NCI-H510A (cell line): ENCODE data around the gene PROM2.
"Not testable (repeated sequence)": the region's sequence is repeated elsewhere in the genome, so short reads cannot be mapped to it uniquely, and the experiment has no call there.

Source experiments
- DNase-seq: peaks from one replicate; lab custom pipeline; 2025; lab: John Stamatoyannopoulos, UW

The PROM2 gene, protein sequence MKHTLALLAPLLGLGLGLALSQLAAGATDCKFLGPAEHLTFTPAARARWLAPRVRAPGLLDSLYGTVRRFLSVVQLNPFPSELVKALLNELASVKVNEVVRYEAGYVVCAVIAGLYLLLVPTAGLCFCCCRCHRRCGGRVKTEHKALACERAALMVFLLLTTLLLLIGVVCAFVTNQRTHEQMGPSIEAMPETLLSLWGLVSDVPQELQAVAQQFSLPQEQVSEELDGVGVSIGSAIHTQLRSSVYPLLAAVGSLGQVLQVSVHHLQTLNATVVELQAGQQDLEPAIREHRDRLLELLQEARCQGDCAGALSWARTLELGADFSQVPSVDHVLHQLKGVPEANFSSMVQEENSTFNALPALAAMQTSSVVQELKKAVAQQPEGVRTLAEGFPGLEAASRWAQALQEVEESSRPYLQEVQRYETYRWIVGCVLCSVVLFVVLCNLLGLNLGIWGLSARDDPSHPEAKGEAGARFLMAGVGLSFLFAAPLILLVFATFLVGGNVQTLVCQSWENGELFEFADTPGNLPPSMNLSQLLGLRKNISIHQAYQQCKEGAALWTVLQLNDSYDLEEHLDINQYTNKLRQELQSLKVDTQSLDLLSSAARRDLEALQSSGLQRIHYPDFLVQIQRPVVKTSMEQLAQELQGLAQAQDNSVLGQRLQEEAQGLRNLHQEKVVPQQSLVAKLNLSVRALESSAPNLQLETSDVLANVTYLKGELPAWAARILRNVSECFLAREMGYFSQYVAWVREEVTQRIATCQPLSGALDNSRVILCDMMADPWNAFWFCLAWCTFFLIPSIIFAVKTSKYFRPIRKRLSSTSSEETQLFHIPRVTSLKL

DNA sequence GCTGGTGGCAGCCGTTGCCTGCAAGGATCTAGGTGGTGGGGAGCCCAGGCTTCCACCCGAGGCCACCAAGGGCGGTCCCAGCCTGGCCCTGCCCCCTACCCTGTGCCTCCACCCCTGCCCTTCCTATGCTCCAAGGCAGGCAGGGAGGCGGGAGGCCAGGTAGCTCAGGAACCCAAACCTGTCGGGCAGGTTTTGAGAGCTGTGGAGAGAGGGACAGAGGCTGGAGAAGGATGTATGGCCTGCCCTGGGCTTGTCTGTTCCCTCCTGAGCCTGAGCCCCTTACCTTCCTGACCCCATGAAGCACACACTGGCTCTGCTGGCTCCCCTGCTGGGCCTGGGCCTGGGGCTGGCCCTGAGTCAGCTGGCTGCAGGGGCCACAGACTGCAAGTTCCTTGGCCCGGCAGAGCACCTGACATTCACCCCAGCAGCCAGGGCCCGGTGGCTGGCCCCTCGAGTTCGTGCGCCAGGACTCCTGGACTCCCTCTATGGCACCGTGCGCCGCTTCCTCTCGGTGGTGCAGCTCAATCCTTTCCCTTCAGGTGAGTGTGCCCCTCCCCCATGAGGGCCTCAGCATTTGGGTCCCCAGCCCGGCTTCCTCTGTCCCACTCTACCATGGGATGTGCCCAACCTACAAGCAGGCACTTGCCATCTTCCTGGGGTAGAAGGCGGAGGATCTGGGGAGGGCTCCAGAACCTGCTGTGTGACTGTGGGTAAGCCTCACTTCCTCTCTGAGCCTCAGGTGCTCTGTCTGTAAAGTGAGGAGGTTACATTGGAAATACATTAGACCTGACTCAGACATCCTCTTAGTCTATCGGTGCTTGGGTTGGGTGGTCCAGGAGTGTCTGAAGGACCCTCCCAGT lies at the start of gene PROM2:
Gene PROM2 (plus strand): TSS at position 159 of the 860 bp plus-strand sequence. CDS start 137 bp downstream, at position 296.
- peak; percentile 68 for DNase-seq

DNA sequence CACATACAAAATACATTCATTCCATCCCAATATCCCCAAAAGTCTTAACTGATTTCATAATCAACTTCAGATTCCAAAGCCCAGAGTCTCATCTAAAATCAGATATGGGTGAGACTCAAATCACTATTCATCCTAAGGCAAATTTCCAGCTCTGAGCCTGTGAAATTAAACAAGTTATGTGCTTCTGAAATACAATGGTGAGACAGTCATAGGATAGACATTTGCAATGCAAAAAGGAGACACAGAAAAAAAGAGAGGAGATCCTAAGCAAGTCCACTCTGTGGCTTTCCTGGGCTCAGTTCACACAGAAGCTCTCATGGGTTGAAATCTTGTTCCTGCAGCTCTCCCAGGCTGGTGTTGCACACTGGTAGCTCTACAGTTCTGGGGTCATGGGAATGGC lies 48.6 kb upstream of the PROM2 start:
- no peak for DNase-seq

DNA sequence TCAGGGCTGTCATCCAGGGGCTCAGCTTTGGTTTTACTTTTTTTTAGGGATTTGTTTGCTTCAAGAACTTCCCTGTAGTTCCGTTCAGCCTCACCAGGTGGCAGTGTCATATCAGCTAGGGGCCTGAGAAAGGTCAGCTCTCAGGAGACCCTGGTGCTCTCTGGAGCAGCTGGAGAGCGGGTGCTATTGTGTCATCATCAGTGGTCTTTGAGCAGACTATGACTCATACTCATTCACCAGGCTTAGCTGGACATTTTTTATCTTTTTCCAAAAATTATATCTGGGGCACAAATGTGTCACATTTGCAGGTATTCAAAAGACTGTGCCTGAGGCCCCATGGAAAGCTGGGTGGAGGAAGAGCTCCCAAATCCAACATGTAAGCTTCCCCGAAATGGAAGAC lies 42.5 kb upstream of the PROM2 start:
- DNase-seq = no peak

DNA sequence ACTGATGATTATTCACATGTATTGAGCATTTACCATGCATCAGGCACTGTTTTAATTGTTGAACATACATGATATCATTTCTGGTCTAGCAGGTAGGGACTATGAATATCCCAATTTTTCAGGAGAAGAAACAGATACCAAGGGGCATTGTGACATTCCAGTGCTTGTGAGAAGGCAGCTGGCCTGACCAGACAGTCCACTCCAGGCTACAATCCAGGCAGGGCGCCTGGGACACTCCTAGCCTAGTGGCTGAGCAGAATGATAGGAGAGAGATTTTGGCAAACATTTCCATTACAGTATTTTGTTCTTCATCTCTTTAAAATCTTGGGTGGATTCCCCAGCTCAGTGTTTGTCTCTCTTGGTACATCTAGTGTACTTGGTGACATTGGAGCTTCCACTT lies 42.0 kb upstream of the PROM2 start:
- DNase-seq = no peak

DNA sequence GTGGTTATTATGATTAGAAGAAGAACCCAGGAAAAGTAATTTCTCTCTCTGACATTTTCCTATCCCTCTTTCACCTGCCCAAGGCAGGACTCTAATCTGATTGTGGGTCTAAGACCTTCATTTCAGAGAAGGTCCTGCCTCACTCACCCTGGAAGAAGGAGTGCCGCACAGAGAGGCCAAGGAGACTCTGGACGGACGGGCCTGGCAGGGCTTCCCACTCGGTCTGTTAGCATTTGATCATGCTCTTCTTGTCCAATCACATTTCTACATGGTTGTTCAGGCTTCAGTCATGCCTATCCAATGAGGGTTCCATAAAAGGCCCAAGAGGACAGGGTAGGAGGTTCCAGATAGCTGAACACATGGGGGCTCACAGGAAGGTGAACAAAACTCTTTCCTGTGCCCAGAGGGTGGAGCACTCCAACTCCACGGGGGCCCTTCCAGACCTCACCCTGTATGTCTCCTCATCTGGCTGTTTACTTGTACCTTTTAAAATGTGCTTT lies 39.9 kb upstream of the PROM2 start:
- DNase-seq = no peak

DNA sequence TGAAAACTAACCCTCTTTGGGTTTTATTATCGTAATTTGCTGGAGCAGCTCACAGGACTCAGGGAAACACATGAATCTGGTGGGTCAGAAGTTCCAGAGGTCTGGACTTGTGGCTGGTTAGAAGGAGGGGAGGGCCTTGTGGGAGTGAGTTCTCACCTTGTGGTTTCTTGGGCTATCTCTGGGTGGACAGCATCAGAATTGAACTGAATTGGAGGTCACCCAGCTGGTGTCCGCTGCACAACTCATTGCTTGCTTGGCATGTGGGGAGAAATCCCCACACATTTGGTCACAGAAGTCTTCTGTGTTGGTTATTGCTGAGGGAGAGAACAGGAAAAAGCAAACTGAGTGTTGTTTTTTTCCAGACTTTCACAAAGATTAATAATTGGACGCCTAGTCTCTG lies 39.4 kb upstream of the PROM2 start:
- DNase-seq = no peak

DNA sequence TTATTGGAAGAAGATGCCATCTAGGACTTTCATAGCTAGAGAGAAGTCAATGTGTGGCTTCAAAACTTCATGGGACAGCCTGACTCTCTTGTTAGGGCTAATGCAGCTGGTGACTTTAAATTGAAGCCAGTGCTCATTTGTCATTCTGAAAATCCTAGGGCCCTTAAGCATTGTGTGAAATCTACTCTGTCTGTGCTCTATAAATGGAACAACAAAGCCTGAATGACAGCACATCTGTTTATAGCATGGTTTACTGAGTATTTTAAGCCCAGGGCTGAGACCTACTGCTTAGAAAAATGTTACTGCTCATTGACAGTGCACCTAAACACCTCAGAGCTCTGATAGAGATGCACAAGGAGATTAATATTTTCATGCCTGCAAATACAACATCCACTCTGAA lies 36.1 kb upstream of the PROM2 start:
- DNase-seq = no peak

DNA sequence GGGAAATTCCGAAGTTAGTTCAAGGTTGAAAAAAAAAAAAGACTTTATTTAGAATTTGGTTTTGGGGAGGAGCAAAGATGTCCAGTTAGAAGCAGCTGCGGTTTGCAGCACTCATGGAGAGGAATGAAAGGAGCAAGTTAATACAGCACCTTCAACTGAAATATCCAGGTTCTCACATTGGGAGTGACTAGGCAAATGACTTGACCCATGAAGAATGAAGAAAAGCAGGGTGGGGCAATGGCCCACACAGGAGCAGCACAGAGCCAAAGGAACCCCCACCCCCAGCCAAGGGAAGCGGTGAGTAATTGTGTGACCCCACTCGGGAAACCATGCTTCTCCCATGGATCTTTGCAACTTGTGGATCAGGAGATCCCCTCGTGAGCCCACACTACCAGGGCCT lies 34.2 kb upstream of the PROM2 start:
- DNase-seq = no peak

DNA sequence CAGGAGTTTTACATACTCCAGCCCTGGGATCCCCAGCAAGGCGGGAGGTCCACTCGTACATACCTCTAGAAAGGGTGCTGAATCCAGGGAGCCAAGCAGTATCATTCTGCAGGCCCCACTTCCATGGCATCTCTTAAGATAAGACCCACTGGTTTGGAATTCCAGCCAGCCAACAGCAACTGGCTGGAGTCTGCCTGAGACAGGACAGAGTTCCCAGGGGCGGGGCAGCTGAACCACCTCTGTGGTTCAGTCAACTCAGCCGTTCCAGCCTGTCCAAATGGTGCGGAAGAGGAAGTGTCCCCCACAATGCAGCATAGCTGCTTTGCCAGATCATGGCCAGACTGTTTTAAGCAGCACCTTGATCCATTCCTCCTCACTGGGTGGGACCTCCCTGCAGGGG lies 33.7 kb upstream of the PROM2 start:
- DNase-seq = no peak

DNA sequence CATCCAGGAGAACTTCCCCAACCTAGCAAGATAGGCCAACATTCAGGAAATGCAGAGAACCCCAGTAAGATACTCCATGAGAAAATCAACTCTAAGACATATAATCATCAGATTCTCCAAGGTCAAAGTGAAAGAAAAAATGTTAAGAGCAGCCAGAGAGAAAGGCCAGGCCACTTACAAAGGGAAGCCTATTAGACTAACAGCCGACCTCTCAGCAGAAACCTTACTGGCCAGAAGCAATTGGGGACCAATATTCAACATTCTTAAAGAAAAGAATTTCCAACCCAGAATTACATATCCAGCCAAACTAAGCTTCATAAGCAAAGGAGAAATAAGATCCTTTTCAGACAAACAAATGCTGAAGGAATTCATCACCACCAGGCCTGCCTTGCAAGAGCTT lies 32.2 kb upstream of the PROM2 start:
- not testable (repeated sequence) for DNase-seq

DNA sequence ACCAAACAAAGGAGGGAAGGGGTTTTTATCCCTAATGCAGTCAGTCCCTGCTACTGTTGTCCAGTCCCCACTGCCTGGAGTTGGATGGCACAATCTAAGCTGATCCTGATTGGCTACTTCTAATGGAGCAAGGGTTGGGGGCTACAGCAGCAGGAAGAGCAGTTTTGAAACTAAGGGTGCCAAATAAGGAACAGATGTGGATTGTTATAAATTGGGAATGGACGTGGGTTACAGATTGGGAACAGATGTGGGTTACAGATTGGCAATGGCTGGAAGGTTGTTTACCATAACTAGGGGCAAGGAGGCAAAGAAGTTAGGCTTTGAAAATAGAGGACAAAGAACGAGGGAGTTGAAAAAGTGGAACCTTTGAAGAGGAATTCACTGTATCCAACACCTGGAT lies 16.0 kb upstream of the PROM2 start:
- no peak for DNase-seq

DNA sequence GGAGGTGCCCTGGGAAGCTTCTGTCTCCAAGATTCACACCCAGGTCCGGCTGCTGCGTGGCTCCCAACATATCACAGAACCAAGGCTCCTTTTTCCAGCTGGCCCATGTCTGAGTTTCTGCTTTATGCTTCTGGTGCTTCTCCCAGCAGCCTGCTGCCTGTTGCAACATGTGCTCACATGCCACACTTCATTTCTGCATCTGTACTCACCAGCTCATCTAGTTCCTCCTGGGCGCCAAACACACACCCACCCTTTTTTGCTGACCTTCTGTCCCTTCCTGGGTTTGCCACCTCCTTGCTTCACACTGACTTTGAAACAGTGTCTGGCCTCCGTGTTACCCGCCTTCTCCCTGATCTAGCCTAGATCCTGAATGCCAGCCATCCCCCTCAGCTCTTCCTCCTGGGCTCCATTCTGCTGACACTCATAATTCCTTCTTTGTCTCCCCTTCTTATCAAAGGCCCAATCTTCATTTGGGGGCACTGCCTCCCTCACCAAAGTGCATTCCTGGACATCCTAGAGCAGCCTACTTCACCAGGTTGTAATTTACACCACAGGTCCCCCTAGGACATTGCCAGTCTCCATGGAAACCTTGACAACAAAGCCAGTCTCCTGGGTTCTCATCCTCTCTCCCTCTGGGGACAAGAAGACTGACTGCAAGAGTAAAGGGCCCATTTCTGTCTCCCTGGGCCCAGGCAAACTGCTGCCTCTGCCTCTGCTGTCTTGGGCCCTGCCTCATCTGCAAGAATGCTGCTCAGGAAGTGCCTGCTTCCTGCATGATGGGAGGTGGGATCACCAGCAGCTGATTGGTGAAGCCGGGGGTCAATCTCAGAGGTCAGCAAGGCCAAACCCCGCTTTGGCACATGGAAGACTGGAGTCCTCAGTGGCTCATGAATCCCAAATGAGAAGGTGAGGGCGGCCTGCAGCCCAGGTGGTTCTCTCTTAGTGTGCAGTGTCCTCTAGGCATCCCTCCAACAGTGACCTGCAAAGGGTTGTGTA lies 13.9 kb upstream of the PROM2 start:
- DNase-seq = no peak

DNA sequence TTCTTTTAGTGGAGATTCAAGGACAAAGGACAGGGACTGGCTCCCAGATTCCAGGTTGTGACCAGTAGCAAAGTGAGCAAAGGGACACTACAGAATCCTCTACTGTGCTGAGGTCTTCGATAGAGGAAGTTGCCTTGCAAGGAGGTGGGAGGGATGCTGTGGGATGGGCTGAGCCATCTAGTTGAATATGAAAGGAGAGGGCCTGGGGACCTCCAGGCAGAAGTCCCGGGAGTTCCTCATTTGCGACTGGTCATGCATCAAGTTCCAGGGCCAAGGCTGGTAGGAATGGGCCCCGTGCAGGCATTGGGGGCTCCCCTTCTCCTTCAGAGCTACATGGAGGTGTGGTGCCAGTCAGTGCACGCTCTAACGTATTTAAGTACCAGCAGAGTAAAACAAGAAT lies 12.6 kb upstream of the PROM2 start:
- no peak for DNase-seq

DNA sequence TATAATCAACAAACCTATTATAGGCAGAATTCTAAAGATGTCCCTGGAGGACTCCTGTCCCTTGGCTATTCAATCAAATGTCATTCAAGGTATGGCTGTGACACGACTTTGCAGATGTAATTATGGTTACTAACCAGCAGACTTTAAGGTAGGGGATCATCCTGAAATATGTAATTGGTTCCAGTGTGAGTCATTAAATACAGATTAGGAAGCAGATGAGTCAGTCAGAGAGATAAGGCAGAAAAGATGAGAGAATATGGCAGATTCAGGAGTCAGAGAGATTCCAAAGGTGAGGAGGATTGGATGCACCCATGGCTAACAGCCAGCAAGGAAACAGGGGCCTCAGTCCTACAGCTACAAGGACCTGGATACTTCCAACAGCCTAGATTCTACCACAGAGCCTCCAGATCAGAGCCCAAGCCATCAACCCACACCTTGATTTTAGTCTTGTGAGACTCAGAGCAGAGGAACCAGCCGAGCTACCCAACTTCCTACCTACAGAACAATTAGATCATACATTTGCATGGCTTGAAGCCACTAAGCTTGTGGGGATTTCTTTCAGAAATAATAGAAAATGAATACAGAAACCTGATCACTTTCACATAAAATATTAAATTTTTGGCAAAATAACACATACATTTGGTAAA lies 11.2 kb upstream of the PROM2 start:
- DNase-seq = no peak

DNA sequence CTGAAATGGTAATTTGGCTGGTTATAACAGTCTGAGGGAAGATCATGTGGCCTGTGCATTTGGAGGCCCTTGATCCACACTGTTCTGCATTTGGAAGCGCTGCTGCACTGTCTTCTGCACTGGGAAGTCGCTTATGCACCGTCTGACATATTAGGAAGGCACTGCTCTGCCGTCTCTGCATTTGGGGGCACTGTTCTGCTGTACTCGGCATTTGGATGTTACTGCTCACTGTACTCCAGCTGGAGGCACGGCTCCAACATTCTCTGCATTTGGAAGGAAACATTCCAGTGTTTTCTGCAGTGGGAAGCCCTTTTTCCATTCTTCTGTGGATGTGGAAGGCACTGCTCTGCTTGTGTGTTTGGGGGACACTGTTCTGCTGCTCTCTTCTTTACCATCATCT lies 9.6 kb upstream of the PROM2 start:
- DNase-seq = no peak

DNA sequence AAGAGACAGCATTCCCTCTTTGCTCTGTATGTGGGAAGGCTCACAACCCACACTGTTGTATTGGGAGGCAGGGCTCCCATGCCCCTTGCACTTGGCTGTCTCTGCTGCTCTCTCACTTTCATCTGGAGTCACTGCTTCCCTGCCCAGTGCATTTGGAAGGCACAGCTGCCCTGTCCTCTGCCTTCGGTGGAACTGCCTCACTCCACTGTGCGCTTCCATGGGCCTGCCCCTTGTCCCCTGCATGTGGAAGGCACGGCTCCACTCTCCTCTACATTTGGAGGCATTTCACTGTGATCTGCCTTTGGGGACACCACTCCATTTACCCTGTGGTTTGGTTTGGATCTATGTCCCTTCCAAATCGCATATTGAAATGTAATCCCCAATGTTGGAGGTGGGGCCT lies 9.1 kb upstream of the PROM2 start:
- DNase-seq = no peak

DNA sequence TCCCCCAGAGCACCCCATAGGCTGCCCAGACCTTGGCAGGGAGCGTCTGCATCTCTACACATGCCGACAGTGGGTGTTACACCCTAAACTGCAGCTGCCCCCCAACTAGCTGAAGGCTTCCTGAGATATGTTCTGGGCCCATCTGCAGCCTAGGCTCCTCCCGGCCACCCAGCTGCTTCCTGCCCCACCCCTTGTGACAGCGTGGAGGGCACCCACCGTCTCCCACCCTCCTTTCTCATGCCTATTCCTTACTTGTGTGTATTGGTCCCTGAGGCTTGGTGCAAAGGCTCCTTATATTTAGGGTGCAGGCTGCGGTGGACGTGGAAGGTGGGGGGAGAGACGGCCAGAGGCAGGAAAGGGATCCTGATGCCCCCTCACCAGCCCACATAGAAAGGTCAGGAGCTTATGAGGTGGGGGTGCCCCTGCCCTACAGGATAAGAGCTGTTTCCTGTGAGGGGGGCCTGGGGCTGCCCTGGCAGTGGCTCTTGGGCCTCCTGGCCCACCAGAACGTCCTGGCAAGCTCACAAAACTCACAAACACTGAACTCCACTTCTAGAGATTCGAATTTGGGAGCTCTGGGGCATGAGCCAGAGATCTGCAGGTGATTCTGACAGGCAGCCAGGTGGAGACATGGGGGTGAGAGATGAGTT lies 7.3 kb upstream of the PROM2 start:
- no peak for DNase-seq

DNA sequence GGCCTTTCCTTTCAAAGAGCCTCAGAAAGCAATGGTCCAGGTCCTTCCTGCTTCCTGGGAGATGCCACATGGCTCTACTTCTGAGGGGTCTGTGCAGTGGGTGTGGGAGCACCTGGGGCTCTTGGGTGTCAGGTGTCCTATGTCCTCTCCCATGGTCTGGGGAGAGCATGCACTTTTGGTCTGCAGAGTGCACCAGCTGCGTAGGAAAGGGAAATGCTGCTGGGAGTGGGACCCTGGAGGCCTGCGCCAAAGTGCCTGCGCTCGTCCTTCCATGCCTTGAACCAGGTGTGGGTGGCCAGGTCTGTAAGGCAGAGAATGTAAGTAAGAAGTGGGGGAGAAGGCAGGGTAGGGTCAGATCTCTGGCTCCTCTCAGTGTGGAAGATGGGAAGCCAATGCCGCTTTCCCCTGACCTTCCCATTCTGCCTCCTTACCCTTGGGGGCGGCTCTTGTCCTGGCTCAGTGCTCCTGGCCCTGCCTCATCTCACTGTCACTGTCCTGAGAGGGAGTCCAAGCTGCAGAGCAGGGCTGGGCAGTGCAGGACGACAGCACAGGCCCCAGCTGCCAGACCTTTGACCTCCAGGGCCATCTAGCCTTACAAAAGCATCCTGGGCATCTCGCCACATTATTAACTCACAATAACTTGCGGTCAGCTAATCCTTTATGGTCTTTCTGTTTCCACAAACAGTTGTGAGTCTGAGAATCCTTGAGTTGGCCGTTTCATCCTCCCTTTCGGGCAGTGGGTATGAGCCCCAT lies 6.6 kb upstream of the PROM2 start:
- no peak for DNase-seq
